IgD-negative memory B cell (primary cell): Measurements from ENCODE around the gene SNTG2. TPM values are rescaled to one million over a fixed set of nuclear protein-coding genes. Genes with fewer than 3 reads are reported as not detected.

ENCODE experiments used
- H3K27ac Mint-ChIP-seq, 3 donors: one replicate each; pipeline ENCODE4 v1.8.0; 2020 to 2022; ENCODE audit warnings: mild to moderate bottlenecking in 3 of 3, mixed read lengths in 3 of 3, moderate library complexity in 1 of 3
- H3K27me3 Mint-ChIP-seq: one replicate; pipeline ENCODE4 v1.8.0; 2021; ENCODE audit warnings: mixed read lengths
- H3K36me3 Mint-ChIP-seq: one replicate; pipeline ENCODE4 v1.8.0; 2020; ENCODE audit warnings: mild to moderate bottlenecking, mixed read lengths
- H3K4me1 Mint-ChIP-seq, 3 donors: one replicate each; pipeline ENCODE4 v1.8.0; 2020 to 2022; ENCODE audit warnings: mixed read lengths in 3 of 3, mild to moderate bottlenecking in 1 of 3
- H3K4me3 Mint-ChIP-seq, 4 donors: one replicate each; pipeline ENCODE4 v1.8.0; 2020 to 2022; ENCODE audit warnings: mild to moderate bottlenecking in 4 of 4, mixed read lengths in 4 of 4, moderate library complexity in 3 of 4
- H3K9me3 Mint-ChIP-seq, 3 donors: one replicate each; pipeline ENCODE4 v1.8.0; 2020 to 2021; ENCODE audit warnings: mixed read lengths in 3 of 3, mild to moderate bottlenecking in 1 of 3
- polyA plus RNA-seq: library from polyadenylated mRNA; unstranded; fragments of 300-500 nt; fragmentation: Illumina TruSeq; gene quantifications from one replicate; pipeline ENCODE4 v1.2.3, GENCODE V29; 2021

SNTG2 gene
- polyA plus RNA-seq, 1 donor from 2014 or later = not detected

DNA sequence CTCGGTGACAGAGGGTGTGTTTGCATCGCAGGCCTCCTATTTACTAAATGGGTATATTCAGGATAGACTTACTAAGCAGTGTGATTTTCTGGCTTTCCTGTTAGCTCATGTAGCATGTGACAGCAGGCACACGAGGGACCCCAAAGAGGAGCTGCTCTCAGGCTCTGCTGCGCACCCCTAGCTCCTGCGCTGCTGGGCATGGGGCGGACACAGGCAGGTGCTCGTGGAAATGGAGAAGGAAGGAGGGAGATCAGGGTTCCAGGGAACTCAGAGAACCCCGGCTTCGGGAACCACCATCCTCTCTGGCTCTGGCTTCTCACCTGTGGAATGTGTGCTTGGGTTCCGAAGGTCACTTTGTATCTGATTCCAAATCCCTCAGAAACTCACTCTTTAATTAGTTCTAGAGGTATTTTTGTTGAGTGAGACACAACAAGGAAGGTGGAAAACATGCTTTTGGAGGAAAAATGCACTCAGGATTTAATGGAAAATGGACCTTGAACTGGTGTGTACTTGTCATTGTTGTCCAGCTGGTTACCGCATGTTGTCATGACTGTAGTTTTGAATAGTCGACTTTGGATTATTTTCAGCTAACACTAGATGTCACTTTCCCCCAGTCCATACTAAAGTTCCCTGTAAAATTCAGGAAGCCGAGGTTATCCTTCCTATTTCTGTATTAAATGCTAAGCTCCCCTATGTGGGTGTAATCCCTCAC lies 3.5 kb downstream of the SNTG2 start:
- no peak overlapping the region for H3K27ac Mint-ChIP-seq
- no peaks in the 10 kb centered on the region for H3K9me3 Mint-ChIP-seq
- peaks cover 18% of the 10 kb centered on the region for H3K27me3 Mint-ChIP-seq
- H3K4me3 Mint-ChIP-seq = no peak overlapping the region
- peaks cover 4 to 6% (median 6%) of the 10 kb centered on the region in 3 donors for H3K4me1 Mint-ChIP-seq
- no peaks in the 10 kb centered on the region for H3K36me3 Mint-ChIP-seq

DNA sequence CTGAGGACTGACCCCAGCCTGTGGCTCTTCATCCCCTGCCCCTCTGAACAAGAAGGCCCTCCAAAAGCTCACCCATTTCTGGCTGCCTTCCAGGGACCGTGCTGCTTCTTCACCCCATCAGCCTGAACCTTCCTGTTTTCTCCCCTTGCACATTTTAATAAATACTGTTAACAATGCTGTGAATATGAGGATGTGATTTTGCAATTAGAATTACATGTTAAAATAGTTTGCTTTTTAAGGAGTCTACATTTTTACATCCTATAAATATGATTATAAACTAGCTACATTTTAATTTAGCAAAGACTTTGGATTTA lies 4.0 kb downstream of the SNTG2 start:
- H3K27me3 Mint-ChIP-seq = peaks cover 15% of the 10 kb centered on the region
- no peaks in the 10 kb centered on the region for H3K9me3 Mint-ChIP-seq
- H3K4me3 Mint-ChIP-seq = no peak overlapping the region
- peaks cover under 1 to 2% (median 2%) of the 10 kb centered on the region in 3 donors for H3K4me1 Mint-ChIP-seq
- H3K36me3 Mint-ChIP-seq = no peaks in the 10 kb centered on the region
- no peak overlapping the region for H3K27ac Mint-ChIP-seq

GRCh38 chr2:955829-956731 lies 5.4 kb downstream of the SNTG2 start:
- Mint-ChIP-seq H3K4me1 (no peaks in the 10 kb centered on the region), H3K36me3 (no peaks in the 10 kb centered on the region), H3K4me3 (no peak overlapping the region), H3K27me3 (peaks cover 13% of the 10 kb centered on the region), H3K27ac (no peak overlapping the region), H3K9me3 (no peaks in the 10 kb centered on the region)

GRCh38 chr2:959457-959856 lies 8.8 kb downstream of the SNTG2 start:
- H3K9me3 Mint-ChIP-seq = no peaks in the 10 kb centered on the region
- H3K4me3 Mint-ChIP-seq = no peak overlapping the region
- no peaks in the 10 kb centered on the region for H3K36me3 Mint-ChIP-seq
- H3K27me3 Mint-ChIP-seq = peaks cover 2% of the 10 kb centered on the region
- no peaks in the 10 kb centered on the region for H3K4me1 Mint-ChIP-seq
- H3K27ac Mint-ChIP-seq = no peak overlapping the region

DNA sequence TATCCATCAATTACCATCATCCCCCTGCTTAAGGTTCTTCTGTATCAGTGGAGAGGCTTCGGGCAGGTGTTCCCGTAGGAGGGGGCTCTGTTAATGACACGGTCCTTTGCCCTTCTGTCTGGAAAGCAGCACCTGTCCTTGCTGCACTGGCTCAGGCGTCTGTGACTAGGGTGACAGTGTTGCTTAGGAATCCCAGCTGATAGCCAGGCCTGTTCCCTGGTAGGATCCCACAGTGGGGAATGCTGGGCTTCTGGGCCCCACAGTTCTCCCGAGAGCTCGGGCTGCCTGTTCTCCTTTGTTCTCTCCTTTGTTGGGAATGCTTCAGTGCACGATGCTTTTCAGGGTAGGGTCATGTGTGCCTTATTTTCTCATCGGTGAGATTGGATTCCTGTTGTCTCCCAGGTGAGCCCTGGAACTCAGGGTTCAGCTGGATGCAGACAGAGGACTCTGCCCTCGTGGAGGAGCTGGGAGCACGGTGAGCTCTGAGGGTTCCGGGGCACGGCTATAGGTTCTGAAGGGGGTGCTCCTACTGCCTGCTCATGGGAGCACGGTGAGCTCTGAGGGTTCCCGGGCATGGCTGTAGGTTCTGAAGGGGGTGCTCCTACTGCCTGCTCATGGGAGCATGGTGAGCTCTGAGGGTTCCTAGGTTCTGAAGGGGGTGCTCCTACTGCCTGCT lies 9.6 kb downstream of the SNTG2 start:
- Mint-ChIP-seq H3K27ac (no peak overlapping the region), H3K27me3 (peaks cover 2% of the 10 kb centered on the region), H3K4me1 (no peaks in the 10 kb centered on the region), H3K36me3 (no peaks in the 10 kb centered on the region), H3K9me3 (no peaks in the 10 kb centered on the region), H3K4me3 (no peak overlapping the region)

- Mint-ChIP-seq H3K4me1 (no peaks in the 10 kb centered on the region), H3K27me3 (peaks cover 2% of the 10 kb centered on the region), H3K27ac (no peak overlapping the region), H3K36me3 (no peaks in the 10 kb centered on the region), H3K9me3 (no peaks in the 10 kb centered on the region), H3K4me3 (no peak overlapping the region)
These were observed 11.1 kb downstream of the SNTG2 start for GRCh38 chr2:961786-962185.

- no peak overlapping the region for H3K4me3 Mint-ChIP-seq
- H3K27ac Mint-ChIP-seq = no peak overlapping the region
These were observed 13.2 kb downstream of the SNTG2 start for GRCh38 chr2:963876-964275.

GRCh38 chr2:964562-964961 lies 13.9 kb downstream of the SNTG2 start:
- Mint-ChIP-seq H3K27me3 (no peaks in the 10 kb centered on the region), H3K27ac (no peak overlapping the region), H3K4me3 (no peak overlapping the region), H3K9me3 (peaks cover 0 to 3% (median 2%) of the 10 kb centered on the region in 3 donors), H3K36me3 (peaks cover 2% of the 10 kb centered on the region), H3K4me1 (no peaks in the 10 kb centered on the region)

More at GRCh38 chr2:963876-964275, 13.2 kb downstream of the SNTG2 start:
- H3K36me3 Mint-ChIP-seq = peaks cover 2% of the 10 kb centered on the region
- H3K9me3 Mint-ChIP-seq = peaks cover 0 to 2% (median under 1%) of the 10 kb centered on the region in 3 donors
- no peaks in the 10 kb centered on the region for H3K4me1 Mint-ChIP-seq
- peaks cover 2% of the 10 kb centered on the region for H3K27me3 Mint-ChIP-seq

GRCh38 chr2:965640-966147 lies 15.0 kb downstream of the SNTG2 start:
- Mint-ChIP-seq H3K4me3 (no peak overlapping the region), H3K27me3 (no peaks in the 10 kb centered on the region), H3K36me3 (peaks cover 2% of the 10 kb centered on the region), H3K9me3 (peaks cover 0 to 3% (median 2%) of the 10 kb centered on the region in 3 donors), H3K4me1 (no peaks in the 10 kb centered on the region), H3K27ac (no peak overlapping the region)

- no peak overlapping the region for H3K27ac Mint-ChIP-seq
- H3K27me3 Mint-ChIP-seq = peaks cover 13% of the 10 kb centered on the region
- H3K36me3 Mint-ChIP-seq = peaks cover 2% of the 10 kb centered on the region
- H3K9me3 Mint-ChIP-seq = peaks cover 0 to 19% (median 5%) of the 10 kb centered on the region in 3 donors
- peaks cover 0 to 3% (median 0%) of the 10 kb centered on the region in 3 donors for H3K4me1 Mint-ChIP-seq
- H3K4me3 Mint-ChIP-seq = no peak overlapping the region
These were observed 22.5 kb downstream of the SNTG2 start for GRCh38 chr2:973129-973528.

DNA sequence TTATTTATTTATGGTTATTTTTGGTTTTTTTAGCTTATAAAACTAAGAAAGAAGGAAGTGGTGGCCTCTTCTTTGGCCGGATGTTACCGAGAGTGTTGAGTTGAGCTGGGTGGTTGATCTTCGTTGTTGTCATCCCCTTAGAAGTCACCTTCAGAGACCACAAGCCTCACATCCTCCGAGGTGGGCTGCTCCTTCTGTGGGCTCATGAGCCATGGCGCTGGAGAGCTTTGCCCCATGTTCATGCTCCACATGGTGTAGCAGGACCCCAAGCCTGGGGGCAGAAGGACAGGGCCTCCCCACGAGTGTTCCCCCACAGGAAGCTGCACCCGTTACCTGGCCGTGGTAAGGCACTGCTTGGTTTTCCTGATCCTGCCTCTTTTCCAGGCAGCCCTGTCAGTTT lies 23.4 kb downstream of the SNTG2 start:
- Mint-ChIP-seq H3K4me1 (peaks cover 0 to 3% (median 0%) of the 10 kb centered on the region in 3 donors), H3K4me3 (no peak overlapping the region), H3K27ac (no peak overlapping the region), H3K27me3 (peaks cover 13% of the 10 kb centered on the region), H3K36me3 (no peaks in the 10 kb centered on the region), H3K9me3 (peaks cover 0 to 18% (median 3%) of the 10 kb centered on the region in 3 donors)

GRCh38 chr2:974502-974901 lies 23.9 kb downstream of the SNTG2 start:
- Mint-ChIP-seq H3K9me3 (peaks cover 0 to 19% (median 3%) of the 10 kb centered on the region in 3 donors), H3K4me1 (peaks cover 0 to 5% (median 0%) of the 10 kb centered on the region in 3 donors), H3K4me3 (no peak overlapping the region), H3K27me3 (peaks cover 15% of the 10 kb centered on the region), H3K27ac (no peak overlapping the region), H3K36me3 (no peaks in the 10 kb centered on the region)

DNA sequence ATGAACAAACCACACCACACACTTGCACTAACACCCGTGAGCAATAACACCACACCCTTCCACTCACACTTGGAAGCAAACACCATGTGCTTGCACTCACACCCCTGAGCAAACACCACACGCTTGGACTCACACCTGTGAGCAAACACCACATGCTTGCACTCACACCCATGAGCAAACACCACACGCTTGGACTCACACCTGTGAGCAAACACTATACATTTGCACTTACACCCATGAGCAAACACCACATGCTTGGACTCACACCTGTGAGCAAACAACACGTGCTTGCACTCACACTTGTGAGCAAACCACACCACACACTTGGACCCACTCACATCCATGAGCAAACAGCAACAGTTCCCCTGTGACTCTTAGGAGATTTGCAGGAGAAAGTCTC lies 24.4 kb downstream of the SNTG2 start:
- Mint-ChIP-seq H3K27ac (no peak overlapping the region), H3K9me3 (peaks cover 0 to 19% (median 3%) of the 10 kb centered on the region in 3 donors), H3K4me3 (no peak overlapping the region), H3K27me3 (peaks cover 15% of the 10 kb centered on the region), H3K4me1 (peaks cover 0 to 5% (median 0%) of the 10 kb centered on the region in 3 donors), H3K36me3 (no peaks in the 10 kb centered on the region)

DNA sequence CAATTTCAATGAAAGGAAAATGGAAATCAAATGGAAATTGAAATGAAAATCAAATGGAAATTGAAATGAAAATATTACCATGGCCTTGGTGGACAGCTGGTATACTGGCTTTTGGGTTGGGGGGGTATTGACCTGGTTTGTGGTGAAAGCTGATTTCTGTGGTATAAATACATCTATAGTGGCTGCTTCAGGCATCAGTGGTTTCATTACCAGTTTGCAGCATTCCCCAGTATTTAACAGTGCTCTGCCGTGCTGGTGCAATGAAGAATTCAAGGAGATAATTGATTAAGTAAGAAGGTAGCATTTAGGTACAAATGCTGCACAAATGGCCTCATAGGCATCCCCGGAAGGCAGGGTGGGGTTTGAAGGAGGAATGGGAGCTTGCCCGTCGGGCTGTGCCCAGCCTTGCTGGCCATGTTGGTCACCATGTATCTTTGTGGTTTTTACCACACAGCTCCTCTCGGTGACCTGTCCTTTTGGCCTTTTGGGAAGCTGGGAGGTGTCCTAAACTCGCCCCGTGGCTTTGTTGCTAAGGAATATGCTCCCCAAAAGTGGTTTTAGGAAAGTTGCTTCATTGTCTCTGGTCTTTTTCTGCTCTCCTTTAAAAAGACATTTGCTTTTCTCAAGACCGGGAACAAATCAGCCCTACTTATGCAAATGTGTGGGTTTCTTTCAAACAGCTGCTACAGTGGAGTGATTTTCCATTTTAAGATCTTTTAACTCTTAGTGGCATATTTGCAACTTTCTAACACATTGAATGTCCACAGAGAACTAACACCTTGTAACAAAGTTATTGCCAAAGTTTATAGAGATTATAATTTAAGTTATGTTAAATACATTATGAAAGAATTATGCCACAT lies 28.6 kb downstream of the SNTG2 start:
- peaks cover 0 to 7% (median 0%) of the 10 kb centered on the region in 3 donors for H3K9me3 Mint-ChIP-seq
- peaks cover 0 to 5% (median 0%) of the 10 kb centered on the region in 3 donors for H3K4me1 Mint-ChIP-seq
- no peak overlapping the region for H3K27ac Mint-ChIP-seq
- peaks cover 20% of the 10 kb centered on the region for H3K27me3 Mint-ChIP-seq
- H3K4me3 Mint-ChIP-seq = no peak overlapping the region
- H3K36me3 Mint-ChIP-seq = peaks cover 3% of the 10 kb centered on the region
